ENCODE results near the gene NDST1. TPM values are rescaled to one million over a fixed set of nuclear protein-coding genes. Genes with fewer than 3 reads are reported as not detected.
A peak's percentile ranks its signal among the peaks of the same experiment; 100 is the strongest.

Gene NDST1
- total RNA-seq, 4 donors from 2014 or later: 58.3 to 146 (median 72.1) TPM

GRCh38 chr5:150489360-150490295 lies 18.3 kb upstream of the NDST1 start:
- Histone ChIP-seq H3K27me3 (no peaks in the 10 kb centered on the region), H3K27ac (peak overlapping the region; percentile 69 to 98 (median 95)), H3K9me3 (no peaks in the 10 kb centered on the region), H3K4me1 (peaks cover 29 to 85% (median 65%) of the 10 kb centered on the region in 3 donors), H3K36me3 (no peaks in the 10 kb centered on the region), H3K4me3 (no peak overlapping the region)
- WGBS, 2 donors (ENCODE audit: low coverage in 1 of 2): 15% methylated on average over 5 of the region's 9 CpGs; no CpG with 5 or more reads in 1 of the 2 donors
- TF ChIP-seq POLR2AphosphoS5 (IDR thresholded peaks at IDR 0.05) (no peak), EP300 (IDR thresholded peaks at IDR 0.05) (no peak), POLR2A (IDR thresholded peaks at IDR 0.05) (no peak), CTCF (IDR thresholded peaks at IDR 0.05) (no peak)
- ATAC-seq: no peak

- no peak for ATAC-seq
- TF ChIP-seq POLR2AphosphoS5 (IDR thresholded peaks at IDR 0.05): no peak
- TF ChIP-seq CTCF (IDR thresholded peaks at IDR 0.05): no peak
- TF ChIP-seq POLR2A (IDR thresholded peaks at IDR 0.05): no peak
- no peak for TF ChIP-seq EP300 (IDR thresholded peaks at IDR 0.05)
- Histone ChIP-seq H3K4me3 (no peak overlapping the region), H3K4me1 (peaks cover 29 to 84% (median 59%) of the 10 kb centered on the region in 3 donors), H3K9me3 (no peaks in the 10 kb centered on the region), H3K27ac (peak overlapping the region; percentile 25 to 98 (median 95)), H3K27me3 (no peaks in the 10 kb centered on the region), H3K36me3 (no peaks in the 10 kb centered on the region)
- WGBS, 2 donors (ENCODE audit: low coverage in 1 of 2): 55 to 58% methylated on average over 2 of the region's 2 CpGs
These were observed 17.6 kb upstream of the NDST1 start for GRCh38 chr5:150490296-150490669.

DNA sequence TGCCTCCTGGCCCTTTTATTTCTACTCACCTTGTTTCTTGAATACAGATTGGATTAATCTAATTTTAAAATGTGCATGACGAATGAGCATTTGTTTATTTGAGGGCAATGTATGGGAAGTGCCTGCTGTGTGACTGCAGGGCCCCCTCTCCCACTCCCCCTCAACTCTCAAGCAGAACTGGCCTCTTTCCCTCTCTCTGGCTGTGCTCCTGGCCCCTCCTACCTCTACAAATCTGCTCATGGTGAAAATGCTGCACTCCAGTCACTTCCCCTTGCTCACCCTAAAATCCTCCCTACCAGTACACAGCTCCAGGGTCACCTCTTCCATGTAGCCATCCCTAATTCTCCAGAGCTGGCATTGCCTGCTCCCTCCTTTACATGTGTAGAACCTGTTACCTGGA lies 17.2 kb upstream of the NDST1 start:
- Histone ChIP-seq H3K27ac (peak overlapping the region; percentile 19 to 98 (median 95)), H3K27me3 (no peaks in the 10 kb centered on the region), H3K4me1 (peaks cover 29 to 84% (median 57%) of the 10 kb centered on the region in 3 donors), H3K4me3 (no peak overlapping the region), H3K36me3 (no peaks in the 10 kb centered on the region), H3K9me3 (no peaks in the 10 kb centered on the region)
- WGBS, 2 donors (ENCODE audit: low coverage in 1 of 2): 18 to 20% methylated on average over 1 of the region's 1 CpG
- ATAC-seq: no peak
- TF ChIP-seq POLR2A (IDR thresholded peaks at IDR 0.05): no peak
- TF ChIP-seq EP300 (IDR thresholded peaks at IDR 0.05): no peak
- TF ChIP-seq CTCF (IDR thresholded peaks at IDR 0.05): no peak
- no peak for TF ChIP-seq POLR2AphosphoS5 (IDR thresholded peaks at IDR 0.05)

DNA sequence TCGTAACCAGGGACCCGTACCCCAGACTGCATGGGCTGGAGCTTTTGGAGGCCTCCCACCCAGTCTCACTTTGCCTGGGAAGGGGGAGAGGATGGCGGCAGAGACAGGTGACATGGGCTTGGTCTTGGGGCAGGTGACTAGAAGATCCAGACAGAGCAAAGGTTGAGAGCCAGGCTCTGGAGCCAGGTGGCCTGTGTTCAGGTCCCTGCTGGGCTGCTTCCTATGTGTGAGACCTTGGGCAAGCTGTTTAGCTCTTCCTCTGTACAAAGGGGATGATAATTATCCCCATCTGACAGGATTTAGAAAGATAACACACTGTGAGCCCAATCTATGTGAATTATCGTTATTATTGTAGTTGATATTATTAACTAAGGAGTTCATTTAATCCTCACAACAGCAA lies 16.1 kb upstream of the NDST1 start:
- H3K4me1 ChIP-seq: peaks cover 29 to 92% (median 66%) of the 10 kb centered on the region in 3 donors
- TF ChIP-seq POLR2AphosphoS5 (IDR thresholded peaks at IDR 0.05) (no peak), CTCF (IDR thresholded peaks at IDR 0.05) (no peak), EP300 (IDR thresholded peaks at IDR 0.05) (no peak), POLR2A (IDR thresholded peaks at IDR 0.05) (no peak)

More for the DNA sequence above, 16.1 kb upstream of the NDST1 start:
- H3K36me3 ChIP-seq: no peaks in the 10 kb centered on the region
- no peaks in the 10 kb centered on the region for H3K27me3 ChIP-seq
- H3K9me3 ChIP-seq: no peaks in the 10 kb centered on the region
- 56% methylated on average over 1 of the region's 4 CpGs; no CpG with 5 or more reads in 1 of the 2 donors for WGBS, 2 donors (ENCODE audit: low coverage in 1 of 2)
- H3K4me3 ChIP-seq: no peak overlapping the region
- ATAC-seq: no peak
- peak overlapping the region in 3 of 4 donors; percentile 93 to 98 (median 97) for H3K27ac ChIP-seq
